K562 (cell line): ENCODE measurements around the gene GALNT5. TPM values are rescaled to one million over a fixed set of nuclear protein-coding genes. Genes with fewer than 3 reads are reported as not detected.

Source experiments
- ARID4B ChIP-seq: sonication (generic); formaldehyde crosslinking; IDR thresholded peaks from 2 replicates; pipeline ENCODE4 v1.8.0; 2022; ENCODE audit warnings: mild to moderate bottlenecking, missing genetic modification reagents
- ATF7 ChIP-seq: fragments of 450-650 bp; IDR thresholded peaks from 2 replicates; pipeline ENCODE4 v1.7.1; 2014; ENCODE audit warnings: mild to moderate bottlenecking, moderate library complexity
- EP400 ChIP-seq: fragments of 450-650 bp; IDR thresholded peaks from 2 replicates; pipeline ENCODE4 v1.6.1; 2017; ENCODE audit warnings: antibody characterized with exemption, mild to moderate bottlenecking, moderate library complexity
- FOXJ3 ChIP-seq: sonication (generic); formaldehyde crosslinking; IDR thresholded peaks from 2 replicates; pipeline ENCODE4 v1.4.0; 2020; ENCODE audit warnings: mild to moderate bottlenecking, missing genetic modification reagents
- MCM3 ChIP-seq: fragments of 450-650 bp; IDR thresholded peaks from 2 replicates; pipeline ENCODE4 v1.6.1; 2016
- PATZ1 ChIP-seq: fragments of 250-450 bp; sonication (Bioruptor Pico); IDR thresholded peaks from 2 replicates; pipeline ENCODE4 v1.5.0; 2020; ENCODE audit warnings: mild to moderate bottlenecking, borderline replicate concordance
- PTBP1 ChIP-seq: fragments of 200-400 bp; formaldehyde crosslinking; IDR thresholded peaks from 2 replicates; pipeline ENCODE4 v1.6.1; 2017; ENCODE audit warnings: low read depth, low read length
- REST ChIP-seq, 2 experiments: fragments of 450-650 bp; formaldehyde crosslinking in 1 of 2; IDR thresholded peaks; 2 replicates each; pipeline versions ENCODE4 v1.4.0 to v1.6.1; 2014 to 2020; ENCODE audit warnings: mild to moderate bottlenecking in 2 of 2, borderline replicate concordance in 1 of 2, low read depth in 1 of 2
- ZBTB5 ChIP-seq: fragments of 450-650 bp; IDR thresholded peaks from 2 replicates; pipeline ENCODE4 v1.6.1; 2017; ENCODE audit warnings: antibody characterized with exemption
- polyA plus RNA-seq, 8 experiments: library from polyadenylated mRNA; depleted of rRNA in 4 of 8; stranded (reverse) in 5 of 8; unstranded in 3 of 8; fragments of >200 nt; fragmentation: Nextera tagmentation in 2 of 8; fragmentation: Illumina TruSeq in 1 of 8; extraction: Ambion mirVana in 2 of 8; extraction: Trizol in 1 of 8; gene quantifications; 2 replicates each; pipeline versions ENCODE4 v1.2.1 to v1.2.3, GENCODE V29; 2011 to 2014; ENCODE audit warnings: inconsistent platforms in 1 of 8, missing spikeins in 1 of 8
- total RNA-seq, 7 experiments: library from RNA; depleted of rRNA in 6 of 7; stranded (reverse); fragments of >200 nt in 6 of 7; fragmentation: Illumina TruSeq in 2 of 7; extraction: Trizol in 2 of 7; gene quantifications; 2 replicates each; pipeline versions ENCODE4 v1.2.1 to v1.2.3, GENCODE V29; 2011 to 2021; ENCODE audit warnings: low replicate concordance in 1 of 7

The GALNT5 gene
- total and polyA plus RNA-seq, 9 of the 15 experiments (the other 6 are each of a cell fraction or from before 2014, with no cell fraction given): 21.6 to 73.0 (median 54.7) TPM

- TF ChIP-seq ZBTB5 (no peak), PTBP1 (0 out of 2 replicates have a peak, but pooled peaks have one; percentile 56), ATF7 (peak; percentile 97), ARID4B (CRISPR knock-in tag) (peak; percentile 61), MCM3 (no peak), EP400 (no peak), REST (IDR thresholded peaks at IDR 0.05; ENCODE audit: borderline replicate concordance) (peak; percentile 49; the same call in 1 of the 2 replicates), REST (CRISPR knock-in tag; IDR thresholded peaks at IDR 0.05; ENCODE audit: low read depth) (no peak), PATZ1 (CRISPR knock-in tag) (no peak), FOXJ3 (CRISPR knock-in tag) (no peak)
Measured at GRCh38 chr2:157261199-157261782, 3.8 kb downstream of the GALNT5 start (continued).
